Muscle of back (tissue), 11 donors: ENCODE data around the gene RC3H1. TPM values are rescaled to one million over a fixed set of nuclear protein-coding genes. Genes with fewer than 3 reads are reported as not detected.

Experiments used
- DNase-seq, 3 donors: peaks; one replicate each; pipeline versions ENCODE4 v3.0.0 to v3.0.0-alpha.2; 2013
- polyA plus RNA-seq, 10 donors: library from polyadenylated mRNA; unstranded; fragments of 120-200 nt; gene quantifications; one replicate each; pipeline ENCODE4 v1.2.1, GENCODE V29; 2013; ENCODE audit not compliant: insufficient read length in 10 of 10

Gene RC3H1
- polyA plus RNA-seq, 10 donors = 8.1 to 11.8 (median 10.1) TPM

DNA sequence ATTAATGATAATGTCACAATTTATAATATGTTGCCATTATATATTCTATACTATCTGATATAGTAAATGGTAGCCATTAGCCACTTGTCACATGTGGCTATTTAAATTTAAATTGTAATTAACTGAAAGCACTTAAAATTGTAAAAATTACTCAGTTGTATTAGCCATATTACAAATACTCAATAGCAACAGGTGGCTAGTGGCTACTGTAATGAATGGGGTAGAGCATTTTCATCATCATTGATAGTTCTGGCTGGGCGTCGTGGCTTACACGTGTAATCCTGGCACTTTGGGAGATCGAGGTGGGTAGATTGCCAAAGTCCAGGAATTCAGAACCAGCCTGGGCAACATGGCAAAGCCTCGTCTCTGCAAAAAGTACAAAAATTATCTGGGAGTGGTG lies 137.5 kb downstream of the RC3H1 start:
- no peak for DNase-seq

Other genes with a start within 250 kb of the RC3H1 start
- gene DARS2, start 197.7 kb downstream of the RC3H1 start, polyA plus RNA-seq = 10 to 100 TPM; 10.8 to 15.6 (median 13.3) TPM
- gene CENPL, start 197.5 kb downstream of the RC3H1 start, polyA plus RNA-seq = 10 to 100 TPM in 2 of 10 donors, 1 to 10 TPM in 8; 5.7 to 13.8 (median 9.1) TPM
- gene GAS5, start 154.4 kb downstream of the RC3H1 start, polyA plus RNA-seq = 100 to 1,000 TPM; 613 to 687 (median 638) TPM
- gene ZBTB37, start 154.0 kb downstream of the RC3H1 start, polyA plus RNA-seq = 1 to 10 TPM; 3.3 to 7.0 (median 5.3) TPM
- 1 to 10 TPM in 1 of 10 donors, under 1 TPM in 4, not detected in 5; 0.12 to 1.1 (median 0.25) TPM for gene SERPINC1, start 105.0 kb downstream of the RC3H1 start, polyA plus RNA-seq
- 10 to 100 TPM; 11.4 to 17.4 (median 14.3) TPM for gene RABGAP1L, start 137.2 kb upstream of the RC3H1 start, polyA plus RNA-seq